K562 (cell line): ENCODE data around the gene VIT. TPM values are rescaled to one million over a fixed set of nuclear protein-coding genes. Genes with fewer than 3 reads are reported as not detected.

ENCODE experiments used
- ATAC-seq: fragments of 200-7000 bp; cut with Tn5 transposase; 3 replicates; pipeline ENCODE4 v1.9.1; 2020; ENCODE audit warnings: moderate library complexity
- BruUV-seq: library from RNA; stranded (reverse); fragments of 400-500 nt; replicated peaks from 2 replicates; lab custom pipeline; 2021; lab: Mats Ljungman, UMichigan
- CTCF ChIA-PET: fragments of 300-600 bp; formaldehyde crosslinking; extraction: SDS; loops from one replicate; lab custom pipeline; 2021; ENCODE audit warnings: low intra/inter-chr PET ratio; lab: Yijun Ruan, JAX
- POLR2A ChIA-PET: fragments of 300-600, 350-650 bp; sonication (Branson Sonifier 250); formaldehyde crosslinking; extraction: SDS; loops from one replicate; lab custom pipeline; 2021; ENCODE audit warnings: antibody characterized with exemption, inconsistent platforms; lab: Yijun Ruan, JAX
- DNase-seq, 4 experiments: peaks; one replicate each; pipeline versions ENCODE4 v3.0.0 to v3.0.0-alpha.2; 2011 to 2018; ENCODE audit warnings: low spot score in 3 of 4, mixed read lengths in 3 of 4; ENCODE audit errors: extremely low read depth in 1 of 4
- FAIRE-seq: peaks from 2 replicates; lab custom pipeline; 2011; peaks lifted over from hg19 to GRCh38; lab: Jason Lieb, UNC
- H2AFZ ChIP-seq: 2 replicates; pipeline ENCODE4 v1.6.0; 2011; ENCODE audit warnings: low read depth, low read length, control low read depth, inconsistent platforms
- H3K27ac ChIP-seq: fragments of 200-600 bp; 3 replicates; pipeline ENCODE4 v1.8.0; 2011; ENCODE audit warnings: low read depth, mild to moderate bottlenecking, control low read depth, inconsistent platforms, low read length, moderate library complexity, mixed read lengths; ENCODE audit errors: extremely low read depth
- H3K27me3 ChIP-seq, 2 experiments: fragments of 300-600 bp in 1 of 2; 2 replicates in 1 of 2; 3 replicates in 1 of 2; pipeline versions ENCODE4 v1.6.0 to v1.8.0; 2011; ENCODE audit warnings: inconsistent platforms in 2 of 2, low read length in 2 of 2, mild to moderate bottlenecking in 1 of 2, mixed read lengths in 1 of 2, moderate library complexity in 1 of 2; ENCODE audit not compliant: control insufficient read depth in 2 of 2, insufficient read depth in 2 of 2
- H3K36me3 ChIP-seq: fragments of 300-600 bp; 3 replicates; pipeline ENCODE4 v1.8.0; 2011; ENCODE audit warnings: mild to moderate bottlenecking, low read length, inconsistent platforms; ENCODE audit not compliant: control insufficient read depth, insufficient read depth
- H3K4me1 ChIP-seq, 2 experiments: fragments of 200-600 bp in 1 of 2; replicated peaks in 1 of 2; 2 replicates in 1 of 2; 3 replicates in 1 of 2; pipeline versions ENCODE4 v1.5.1 to v1.8.0; 2011; ENCODE audit warnings: inconsistent platforms in 2 of 2, low read length in 2 of 2, mild to moderate bottlenecking in 1 of 2, mixed read lengths in 1 of 2, moderate library complexity in 1 of 2; ENCODE audit not compliant: control insufficient read depth in 2 of 2, insufficient read depth in 2 of 2
- H3K4me2 ChIP-seq: 2 replicates; pipeline ENCODE4 v1.6.1; 2011; ENCODE audit warnings: low read length, control low read depth, inconsistent platforms, mixed read lengths; ENCODE audit not compliant: insufficient read depth
- H3K4me3 ChIP-seq: fragments of 200-600 bp; sonication (generic), shearing (Covaris generic); 2 replicates; pipeline ENCODE4 v1.5.1; 2016; ENCODE audit warnings: control low read depth, inconsistent platforms
- H3K79me2 ChIP-seq: fragments of 200-600 bp; 3 replicates; pipeline ENCODE4 v1.8.0; 2011; ENCODE audit warnings: low read length, inconsistent platforms; ENCODE audit not compliant: control insufficient read depth, insufficient read depth
- H3K9ac ChIP-seq, 2 experiments: 2 replicates each; pipeline versions ENCODE4 v1.6.0 to v1.6.1; 2011; ENCODE audit warnings: low read depth in 2 of 2, low read length in 2 of 2, control low read depth in 1 of 2, inconsistent platforms in 1 of 2, mild to moderate bottlenecking in 1 of 2, mixed read lengths in 1 of 2; ENCODE audit not compliant: insufficient read depth in 1 of 2
- H3K9me1 ChIP-seq: one replicate; pipeline ENCODE4 v1.6.0; 2011; ENCODE audit warnings: inconsistent platforms, mild to moderate bottlenecking, low read length, moderate library complexity; ENCODE audit not compliant: control insufficient read depth, insufficient read depth
- H3K9me3 ChIP-seq: replicated peaks from 2 replicates; pipeline ENCODE4 v1.5.1; 2011; ENCODE audit warnings: low read depth, low read length, inconsistent platforms; ENCODE audit not compliant: control insufficient read depth, insufficient read depth
- H4K20me1 ChIP-seq: replicated peaks from 2 replicates; pipeline ENCODE4 v1.6.1; 2011; ENCODE audit warnings: low read length, inconsistent platforms, mixed read lengths; ENCODE audit not compliant: control insufficient read depth, insufficient read depth
- ATF1 ChIP-seq, 2 experiments: fragments of 450-650 bp in 1 of 2; IDR thresholded peaks; 2 replicates each; pipeline ENCODE4 v1.6.1; 2016; ENCODE audit warnings: missing compliant biosample characterization in 1 of 2, missing genetic modification characterization in 1 of 2
- CSDE1 ChIP-seq, 2 experiments: fragments of 450-650 bp; IDR thresholded peaks; 2 replicates each; pipeline ENCODE4 v1.6.1; 2016; ENCODE audit warnings: mild to moderate bottlenecking in 1 of 2
- MYBL2 ChIP-seq, 2 experiments: fragments of 450-650 bp in 1 of 2; sonication (generic) in 1 of 2; formaldehyde crosslinking in 1 of 2; IDR thresholded peaks; 2 replicates each; pipeline versions ENCODE4 v1.6.1 to v1.8.1; 2017 to 2022; ENCODE audit warnings: borderline replicate concordance in 1 of 2, inconsistent platforms in 1 of 2, low read depth in 1 of 2, mild to moderate bottlenecking in 1 of 2, missing genetic modification reagents in 1 of 2, moderate library complexity in 1 of 2
- RAD21 ChIP-seq, 2 experiments: fragments of 250-450 bp in 1 of 2; fragments of 450-650 bp in 1 of 2; sonication (Bioruptor Pico) in 1 of 2; formaldehyde crosslinking in 1 of 2; IDR thresholded peaks in 1 of 2; conservative IDR thresholded peaks in 1 of 2; 2 replicates each; pipeline versions ENCODE4 v1.4.0 to v1.8.0; 2020 to 2022; ENCODE audit warnings: mild to moderate bottlenecking in 2 of 2, moderate library complexity in 1 of 2
- TEAD1 ChIP-seq, 2 experiments: fragments of 450-650 bp in 1 of 2; sonication (generic) in 1 of 2; formaldehyde crosslinking; IDR thresholded peaks; 2 replicates each; pipeline versions ENCODE4 v1.4.0 to v1.8.0; 2020 to 2022; ENCODE audit warnings: mild to moderate bottlenecking in 2 of 2, missing genetic modification reagents in 1 of 2
- ZBED1 ChIP-seq: IDR thresholded peaks from 2 replicates; pipeline ENCODE4 v1.6.1; 2014
- WGBS: fragments of 100-300 bp; shearing (Covaris generic); methylation state at CpG from one replicate; pipeline ENCODE4 v1.1.6; 2016; ENCODE audit warnings: low coverage, mixed read lengths; ENCODE audit not compliant: insufficient coverage; ENCODE audit errors: missing lambda C conversion rate; 5-methylcytosine and 5-hydroxymethylcytosine counted together
- in situ Hi-C: fragments of 300-500 bp; cut with MboI; formaldehyde crosslinking; loops from 4 replicates; pipeline ENCODE4 v1.15.0; 2018; ENCODE audit warnings: inconsistent platforms, mixed read lengths
- intact Hi-C: fragments of 100-400 bp; cut with micrococcal nuclease; formaldehyde crosslinking; loops from 2 replicates; pipeline ENCODE4 v1.14.2; 2022
- polyA plus RNA-seq, 8 experiments: library from polyadenylated mRNA; depleted of rRNA in 4 of 8; stranded (reverse) in 5 of 8; unstranded in 3 of 8; fragments of >200 nt; fragmentation: Nextera tagmentation in 2 of 8; fragmentation: Illumina TruSeq in 1 of 8; extraction: Ambion mirVana in 2 of 8; extraction: Trizol in 1 of 8; gene quantifications; 2 replicates each; pipeline versions ENCODE4 v1.2.1 to v1.2.3, GENCODE V29; 2011 to 2014; ENCODE audit warnings: inconsistent platforms in 1 of 8, missing spikeins in 1 of 8
- total RNA-seq, 7 experiments: library from RNA; depleted of rRNA in 6 of 7; stranded (reverse); fragments of >200 nt in 6 of 7; fragmentation: Illumina TruSeq in 2 of 7; extraction: Trizol in 2 of 7; gene quantifications; 2 replicates each; pipeline versions ENCODE4 v1.2.1 to v1.2.3, GENCODE V29; 2011 to 2021; ENCODE audit warnings: low replicate concordance in 1 of 7
- TF ChIP-seq, protein P1 (sequence below): fragments of 250-450 bp; sonication (Bioruptor Pico); IDR thresholded peaks from 2 replicates; pipeline ENCODE4 v1.8.0; 2021; ENCODE audit warnings: moderate library complexity, mild to moderate bottlenecking, inconsistent platforms
- TF ChIP-seq, protein P2 (sequence below): sonication (generic); formaldehyde crosslinking; IDR thresholded peaks from 2 replicates; pipeline ENCODE4 v1.8.0; 2022; ENCODE audit warnings: mild to moderate bottlenecking, missing genetic modification reagents

VIT gene
- total and polyA plus RNA-seq, 9 of the 15 experiments (the other 6 are each of a cell fraction or from before 2014, with no cell fraction given) = not detected

- TF ChIP-seq, protein P1, sequence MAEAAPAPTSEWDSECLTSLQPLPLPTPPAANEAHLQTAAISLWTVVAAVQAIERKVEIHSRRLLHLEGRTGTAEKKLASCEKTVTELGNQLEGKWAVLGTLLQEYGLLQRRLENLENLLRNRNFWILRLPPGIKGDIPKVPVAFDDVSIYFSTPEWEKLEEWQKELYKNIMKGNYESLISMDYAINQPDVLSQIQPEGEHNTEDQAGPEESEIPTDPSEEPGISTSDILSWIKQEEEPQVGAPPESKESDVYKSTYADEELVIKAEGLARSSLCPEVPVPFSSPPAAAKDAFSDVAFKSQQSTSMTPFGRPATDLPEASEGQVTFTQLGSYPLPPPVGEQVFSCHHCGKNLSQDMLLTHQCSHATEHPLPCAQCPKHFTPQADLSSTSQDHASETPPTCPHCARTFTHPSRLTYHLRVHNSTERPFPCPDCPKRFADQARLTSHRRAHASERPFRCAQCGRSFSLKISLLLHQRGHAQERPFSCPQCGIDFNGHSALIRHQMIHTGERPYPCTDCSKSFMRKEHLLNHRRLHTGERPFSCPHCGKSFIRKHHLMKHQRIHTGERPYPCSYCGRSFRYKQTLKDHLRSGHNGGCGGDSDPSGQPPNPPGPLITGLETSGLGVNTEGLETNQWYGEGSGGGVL (CRISPR knock-in tag) = no peak
- no peak for TF ChIP-seq TEAD1 (CRISPR knock-in tag; IDR thresholded peaks at IDR 0.05)
- TF ChIP-seq RAD21 (CRISPR knock-in tag; conservative IDR thresholded peaks at IDR 0.05 in 1 of 2, IDR thresholded peaks at IDR 0.05 in 1 of 2) = peak in 1 of 2 experiments; percentile 45; a peak in 2 of 4 replicates
- TF ChIP-seq, protein P2, sequence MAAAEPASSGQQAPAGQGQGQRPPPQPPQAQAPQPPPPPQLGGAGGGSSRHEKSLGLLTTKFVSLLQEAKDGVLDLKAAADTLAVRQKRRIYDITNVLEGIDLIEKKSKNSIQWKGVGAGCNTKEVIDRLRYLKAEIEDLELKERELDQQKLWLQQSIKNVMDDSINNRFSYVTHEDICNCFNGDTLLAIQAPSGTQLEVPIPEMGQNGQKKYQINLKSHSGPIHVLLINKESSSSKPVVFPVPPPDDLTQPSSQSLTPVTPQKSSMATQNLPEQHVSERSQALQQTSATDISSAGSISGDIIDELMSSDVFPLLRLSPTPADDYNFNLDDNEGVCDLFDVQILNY (CRISPR knock-in tag) = no peak
- TF ChIP-seq ZBED1 = no peak
- no peak for TF ChIP-seq MYBL2 (IDR thresholded peaks at IDR 0.05; ENCODE audit: low read depth)
- no peak for TF ChIP-seq MYBL2 (CRISPR knock-in tag; IDR thresholded peaks at IDR 0.05; ENCODE audit: borderline replicate concordance)
Measured at GRCh38 chr2:36812196-36812595, 115.7 kb downstream of the VIT start (continued).

DNA sequence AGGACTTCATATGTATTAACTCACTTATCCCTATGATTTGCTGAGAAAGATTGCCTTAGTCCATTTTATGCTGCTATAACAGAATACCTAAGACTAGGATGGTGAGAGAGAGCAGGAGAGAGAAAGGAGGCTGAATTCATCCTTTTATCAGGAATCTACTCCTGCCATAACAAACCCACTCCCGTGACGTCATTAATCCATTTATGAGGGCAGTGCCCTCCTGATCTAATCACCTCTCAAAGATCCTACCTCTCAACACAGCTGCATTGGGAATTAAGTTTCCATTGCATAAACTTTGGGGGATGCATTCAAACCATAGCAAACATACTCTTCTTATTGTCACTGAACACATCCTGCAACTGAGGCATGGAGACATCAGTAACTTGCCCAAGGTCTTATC, 122.0 kb downstream of the VIT start:
- BruUV-seq = no TSS peak
- Histone ChIP-seq H3K4me2 (no peak overlapping the region), H3K27ac (no peak overlapping the region), H3K36me3 (no peaks in the 10 kb centered on the region), H3K9me3 (no peaks in the 10 kb centered on the region), H3K27me3 (peaks cover 5 to 24% of the 10 kb centered on the region in 2 experiments; a peak in 3 of 5 replicates), H3K79me2 (no peaks in the 10 kb centered on the region), H3K4me1 (no peaks in the 10 kb centered on the region), H2AFZ (no peak overlapping the region), H3K9me1 (no peaks in the 10 kb centered on the region), H4K20me1 (no peaks in the 10 kb centered on the region), H3K9ac (no peak overlapping the region), H3K4me3 (no peak overlapping the region)
- in situ Hi-C loops = no loop called here
- ATAC-seq = no peak
- intact Hi-C loops = loop anchor here (10.0 kb wide), 1 partner anchor 96 kb away; no protein-coding TSS in a partner anchor
- no peak for FAIRE-seq
- POLR2A ChIA-PET = interaction anchor here (0.8 kb wide), 1 partner anchor 8 kb away, joined by 3 read pairs; no protein-coding TSS in a partner anchor
- WGBS = 0% methylated on average over 2 of the region's 2 CpGs
- CTCF ChIA-PET = no interaction called here
- DNase-seq = no peak
- TF ChIP-seq CSDE1 (IDR thresholded peaks at IDR 0.05) (no peak), ATF1 (CRISPR knock-in tag; IDR thresholded peaks at IDR 0.05) (no peak), ATF1 (tag; IDR thresholded peaks at IDR 0.05) (peak; percentile 38)
